NCI-H1436 (cell line): ENCODE measurements around the gene POLA1.
"Not testable (repeated sequence)": the region's sequence is repeated elsewhere in the genome, so short reads cannot be mapped to it uniquely, and the experiment has no call there.

Experiments used
- DNase-seq: peaks from one replicate; lab custom pipeline; 2025; lab: John Stamatoyannopoulos, UW

POLA1 gene, protein sequence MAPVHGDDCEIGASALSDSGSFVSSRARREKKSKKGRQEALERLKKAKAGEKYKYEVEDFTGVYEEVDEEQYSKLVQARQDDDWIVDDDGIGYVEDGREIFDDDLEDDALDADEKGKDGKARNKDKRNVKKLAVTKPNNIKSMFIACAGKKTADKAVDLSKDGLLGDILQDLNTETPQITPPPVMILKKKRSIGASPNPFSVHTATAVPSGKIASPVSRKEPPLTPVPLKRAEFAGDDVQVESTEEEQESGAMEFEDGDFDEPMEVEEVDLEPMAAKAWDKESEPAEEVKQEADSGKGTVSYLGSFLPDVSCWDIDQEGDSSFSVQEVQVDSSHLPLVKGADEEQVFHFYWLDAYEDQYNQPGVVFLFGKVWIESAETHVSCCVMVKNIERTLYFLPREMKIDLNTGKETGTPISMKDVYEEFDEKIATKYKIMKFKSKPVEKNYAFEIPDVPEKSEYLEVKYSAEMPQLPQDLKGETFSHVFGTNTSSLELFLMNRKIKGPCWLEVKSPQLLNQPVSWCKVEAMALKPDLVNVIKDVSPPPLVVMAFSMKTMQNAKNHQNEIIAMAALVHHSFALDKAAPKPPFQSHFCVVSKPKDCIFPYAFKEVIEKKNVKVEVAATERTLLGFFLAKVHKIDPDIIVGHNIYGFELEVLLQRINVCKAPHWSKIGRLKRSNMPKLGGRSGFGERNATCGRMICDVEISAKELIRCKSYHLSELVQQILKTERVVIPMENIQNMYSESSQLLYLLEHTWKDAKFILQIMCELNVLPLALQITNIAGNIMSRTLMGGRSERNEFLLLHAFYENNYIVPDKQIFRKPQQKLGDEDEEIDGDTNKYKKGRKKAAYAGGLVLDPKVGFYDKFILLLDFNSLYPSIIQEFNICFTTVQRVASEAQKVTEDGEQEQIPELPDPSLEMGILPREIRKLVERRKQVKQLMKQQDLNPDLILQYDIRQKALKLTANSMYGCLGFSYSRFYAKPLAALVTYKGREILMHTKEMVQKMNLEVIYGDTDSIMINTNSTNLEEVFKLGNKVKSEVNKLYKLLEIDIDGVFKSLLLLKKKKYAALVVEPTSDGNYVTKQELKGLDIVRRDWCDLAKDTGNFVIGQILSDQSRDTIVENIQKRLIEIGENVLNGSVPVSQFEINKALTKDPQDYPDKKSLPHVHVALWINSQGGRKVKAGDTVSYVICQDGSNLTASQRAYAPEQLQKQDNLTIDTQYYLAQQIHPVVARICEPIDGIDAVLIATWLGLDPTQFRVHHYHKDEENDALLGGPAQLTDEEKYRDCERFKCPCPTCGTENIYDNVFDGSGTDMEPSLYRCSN (N-terminal part only)

DNA sequence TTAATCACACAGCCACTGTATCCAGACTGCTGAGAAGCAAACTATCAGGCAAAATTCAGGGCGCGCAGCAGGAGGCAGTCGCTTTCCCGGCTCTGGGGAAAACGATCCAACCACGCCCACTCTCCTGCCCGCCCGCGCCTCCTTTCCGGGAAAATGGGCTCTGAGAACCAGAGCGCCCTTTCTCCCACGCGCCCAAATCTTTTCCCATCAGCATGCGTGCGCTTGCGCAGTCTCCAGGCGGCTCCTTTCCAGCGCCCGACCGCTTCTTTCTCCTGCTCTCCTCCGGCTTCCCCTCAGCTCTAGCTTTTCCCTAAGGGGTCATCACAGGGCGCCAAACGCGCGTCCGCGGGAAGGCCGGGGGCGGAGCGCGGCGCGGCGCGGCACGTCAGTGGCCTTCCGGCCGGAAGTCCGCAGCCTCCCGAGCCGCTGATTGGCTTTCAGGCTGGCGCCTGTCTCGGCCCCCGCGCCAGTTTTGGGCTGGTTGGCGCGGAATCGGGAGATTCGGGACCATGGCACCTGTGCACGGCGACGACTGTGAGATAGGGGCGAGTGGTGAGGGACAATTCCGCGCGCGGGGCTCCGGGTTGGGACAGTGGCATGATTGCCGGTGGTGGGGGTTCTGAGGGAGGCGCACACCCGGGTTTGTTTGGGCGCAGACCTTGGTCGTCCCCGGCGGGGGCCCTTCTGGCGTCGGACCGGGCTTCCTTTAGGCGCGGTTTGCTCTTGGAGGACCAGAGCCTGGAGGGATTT is at the start of gene POLA1:
Gene POLA1 (plus strand): TSS at position 466 of the 750 bp plus-strand sequence. CDS start 44 bp downstream, at position 510.
- DNase-seq, result peak; percentile 90

DNA sequence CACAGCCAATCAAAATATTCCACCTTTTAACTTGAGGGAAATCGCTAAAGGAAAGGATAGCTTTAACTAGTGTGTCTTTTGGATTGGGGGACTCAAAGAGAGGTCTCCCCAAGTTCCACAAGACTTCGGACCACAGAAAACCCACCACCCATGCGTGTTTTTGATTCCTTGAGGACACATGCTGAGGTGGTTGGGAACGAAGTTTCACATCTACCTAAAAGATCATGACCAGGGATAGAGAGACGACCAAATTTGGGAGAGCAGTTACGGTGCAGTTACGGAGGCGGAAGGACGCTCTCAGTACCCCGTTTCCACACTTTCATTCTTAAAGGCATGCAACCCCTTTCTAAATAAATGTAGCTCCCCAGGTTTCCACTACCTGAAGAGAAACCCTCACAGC is 47.7 kb upstream of the POLA1 start:
- no peak for DNase-seq

DNA sequence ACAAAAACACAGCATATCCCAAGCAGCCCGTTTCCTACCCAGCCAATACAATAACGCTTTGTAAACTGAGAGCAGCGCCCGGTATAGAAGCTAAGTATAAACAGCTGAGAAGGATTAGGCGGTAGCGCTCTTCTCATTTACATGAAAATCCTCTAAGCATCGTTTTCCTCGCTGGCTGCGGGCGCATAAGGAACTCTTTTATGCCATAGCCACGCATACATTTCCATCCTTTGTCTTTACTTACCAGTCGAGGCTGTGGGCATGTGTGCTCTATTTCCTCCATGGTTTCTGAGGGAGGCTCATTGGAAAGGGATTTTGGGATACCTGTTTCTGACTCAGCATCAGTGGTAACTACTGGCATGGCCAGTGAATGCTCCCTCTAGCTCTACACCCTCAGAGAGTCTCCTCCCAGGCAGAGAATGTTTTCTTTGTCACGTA is 47.0 kb upstream of the POLA1 start:
- no peak for DNase-seq

DNA sequence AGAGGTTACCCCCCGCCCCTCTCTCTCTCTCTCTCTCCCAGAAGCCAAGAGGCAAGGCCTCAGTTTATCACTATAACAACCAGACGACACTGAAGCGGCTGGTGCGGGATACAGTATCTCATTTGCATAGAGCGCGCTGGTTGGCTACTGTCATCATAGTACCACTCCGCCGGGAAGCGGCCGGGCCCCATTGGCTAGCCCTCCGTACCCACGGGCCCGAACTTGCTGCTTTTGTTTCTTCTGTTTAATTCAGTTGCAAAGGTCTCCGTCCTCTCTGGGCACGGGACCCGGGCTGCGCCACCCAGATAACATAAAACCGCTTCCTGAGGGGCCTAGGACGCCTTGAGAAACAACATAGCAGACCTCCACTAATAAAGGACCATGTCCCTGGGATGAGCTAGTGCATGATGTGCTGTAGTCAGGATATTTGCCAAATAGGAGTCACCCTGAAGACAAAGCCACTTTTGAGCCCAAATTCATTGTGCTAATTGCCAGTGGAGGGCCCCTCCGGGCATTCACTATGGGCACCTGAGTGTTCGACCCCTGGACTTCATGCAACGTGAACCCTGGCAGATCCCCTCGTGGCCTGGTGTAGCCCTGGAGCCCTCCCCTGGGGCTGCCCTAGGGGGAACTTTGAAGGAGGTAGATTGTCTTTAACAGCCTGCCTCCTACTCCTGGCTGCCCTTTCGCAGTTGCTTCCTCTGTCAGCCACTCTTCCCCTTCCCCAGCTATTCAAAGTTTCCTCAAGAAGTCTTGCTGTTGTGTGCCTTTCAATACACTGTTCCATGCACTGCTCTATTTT is 46.3 kb upstream of the POLA1 start, which contains the start of gene PCYT1B:
Gene PCYT1B (minus strand): TSS at position 91 of the 802 bp plus-strand sequence. CDS start 242 bp downstream, outside the sequence.
- DNase-seq, result peak; percentile 79

DNA sequence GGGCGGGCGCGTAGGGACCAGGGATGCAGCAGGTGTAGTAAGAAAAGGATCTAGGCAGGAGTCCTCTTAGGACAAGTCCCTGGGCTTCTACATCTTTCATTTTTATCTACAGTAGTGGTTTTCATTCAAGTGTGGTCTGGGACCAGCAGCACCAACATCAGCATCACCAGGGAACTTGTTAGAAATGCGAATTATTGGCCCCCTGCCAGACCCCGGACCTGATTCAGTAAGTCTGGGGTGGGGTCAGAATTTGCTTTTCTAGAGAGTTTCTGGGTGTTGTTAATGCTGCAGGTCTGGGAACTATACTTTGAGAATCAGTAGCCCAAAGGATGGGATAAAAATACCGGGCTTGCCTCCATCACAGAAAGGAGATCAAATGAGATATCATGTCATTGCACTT is 45.2 kb upstream of the POLA1 start:
- no peak for DNase-seq

DNA sequence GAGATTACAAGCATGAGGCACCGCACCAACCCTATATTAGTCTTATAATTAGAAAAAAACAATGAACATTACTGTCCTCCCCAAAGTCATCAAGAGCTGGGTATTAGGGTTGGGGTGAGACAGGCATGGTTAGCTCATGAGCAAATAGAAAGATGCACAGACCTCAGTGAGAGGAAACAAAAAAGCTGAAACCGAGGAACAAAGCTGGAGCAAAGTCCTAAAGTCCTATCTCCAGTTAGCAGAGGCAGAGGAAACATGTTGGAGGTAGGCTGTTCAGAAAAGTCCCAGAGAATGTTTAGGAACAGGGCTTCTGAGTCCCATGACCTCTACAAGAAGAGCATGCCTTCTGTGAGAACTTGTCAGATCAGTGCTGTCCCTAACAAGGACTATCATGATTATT is 41.9 kb upstream of the POLA1 start:
- no peak for DNase-seq

DNA sequence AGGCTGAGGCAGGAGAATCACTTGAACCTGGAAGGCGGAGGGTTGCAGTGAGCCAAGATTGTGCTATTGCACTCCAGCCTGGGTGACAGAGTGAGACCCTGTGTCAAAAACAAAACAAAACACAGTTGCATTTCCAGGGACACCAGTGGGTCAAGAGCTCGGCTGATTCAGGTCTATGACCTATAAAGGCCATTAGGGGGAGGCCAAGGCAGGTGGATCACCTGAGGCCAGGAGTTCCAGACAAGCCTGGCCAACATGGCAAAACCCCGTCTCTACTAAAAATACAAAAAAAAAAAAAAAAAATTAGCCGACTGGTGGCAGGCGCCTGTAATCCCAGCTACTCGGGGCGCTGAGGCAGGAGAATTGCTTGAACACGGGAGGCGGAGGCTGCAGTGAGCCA is 38.0 kb upstream of the POLA1 start:
- not testable (repeated sequence) for DNase-seq

DNA sequence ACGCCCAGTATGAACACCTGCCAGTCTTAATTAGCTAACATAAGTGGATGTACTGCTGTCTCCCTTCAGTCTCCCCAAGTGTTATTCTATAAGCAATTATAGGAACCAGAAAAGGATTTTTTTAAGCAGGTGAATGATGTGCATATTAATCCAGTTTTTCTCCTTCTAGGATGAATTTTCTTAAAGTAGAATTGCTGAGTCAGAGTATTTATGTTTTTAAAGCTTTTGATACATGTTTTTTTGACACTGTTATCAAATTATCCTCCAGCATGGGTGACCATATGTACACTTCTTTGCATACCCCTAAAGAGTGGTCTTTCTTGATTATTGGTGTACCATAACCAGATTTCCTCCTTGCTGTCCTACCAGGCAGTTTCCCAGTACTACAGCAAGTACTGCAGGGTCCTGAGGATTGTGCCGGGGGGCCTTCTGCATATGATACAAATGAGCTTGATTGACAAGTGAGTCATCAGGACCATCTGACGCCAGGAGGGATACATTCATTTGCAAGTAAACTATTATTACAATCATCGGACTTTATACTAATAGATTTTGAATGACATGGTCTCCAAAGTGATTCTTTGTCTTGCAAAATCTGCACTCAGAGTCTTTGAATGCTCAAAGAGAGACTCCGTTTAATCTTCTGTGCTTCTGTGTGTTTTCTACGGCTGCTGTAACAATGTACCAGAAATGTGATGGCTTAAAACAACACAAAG is 35.9 kb upstream of the POLA1 start:
- peak; percentile 23 for DNase-seq

DNA sequence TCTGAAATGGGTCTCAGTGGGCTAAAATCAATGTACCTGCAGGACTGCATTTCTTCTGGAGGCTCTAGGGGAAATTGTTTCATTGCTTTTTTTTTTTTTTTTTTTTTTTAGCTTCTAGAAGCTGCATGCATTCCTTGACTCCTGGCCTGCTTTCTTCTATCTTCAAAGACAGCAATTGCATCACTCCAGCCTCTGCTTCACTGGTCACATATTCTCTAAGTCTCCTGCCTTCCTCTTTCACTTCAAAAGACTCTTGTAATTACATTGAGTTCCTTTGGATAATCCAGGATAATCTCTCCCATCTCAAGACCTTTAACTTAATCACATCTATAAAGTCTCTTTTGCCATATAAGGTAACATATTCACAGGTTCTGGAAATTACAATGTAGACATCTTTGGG is 35.3 kb upstream of the POLA1 start:
- DNase-seq, result no peak

DNA sequence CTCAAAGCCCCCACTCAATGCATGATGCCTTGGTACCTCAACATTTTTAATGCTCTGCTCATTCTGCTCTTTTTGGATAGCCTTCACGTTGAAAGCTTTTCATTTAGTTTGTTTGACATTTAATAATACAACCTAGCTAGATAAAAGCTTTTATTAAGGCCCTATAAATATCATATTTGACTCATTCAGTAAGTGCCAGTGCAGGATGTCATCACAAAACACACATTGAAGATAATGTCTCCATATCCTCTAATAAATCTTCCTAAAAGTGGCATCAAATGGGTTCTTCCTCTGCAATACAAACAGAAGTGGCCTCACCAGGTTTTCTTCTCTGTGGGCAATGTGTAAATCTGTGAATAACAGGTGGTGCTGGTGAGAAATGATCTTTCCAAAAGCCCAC is 34.6 kb upstream of the POLA1 start:
- DNase-seq, result no peak

DNA sequence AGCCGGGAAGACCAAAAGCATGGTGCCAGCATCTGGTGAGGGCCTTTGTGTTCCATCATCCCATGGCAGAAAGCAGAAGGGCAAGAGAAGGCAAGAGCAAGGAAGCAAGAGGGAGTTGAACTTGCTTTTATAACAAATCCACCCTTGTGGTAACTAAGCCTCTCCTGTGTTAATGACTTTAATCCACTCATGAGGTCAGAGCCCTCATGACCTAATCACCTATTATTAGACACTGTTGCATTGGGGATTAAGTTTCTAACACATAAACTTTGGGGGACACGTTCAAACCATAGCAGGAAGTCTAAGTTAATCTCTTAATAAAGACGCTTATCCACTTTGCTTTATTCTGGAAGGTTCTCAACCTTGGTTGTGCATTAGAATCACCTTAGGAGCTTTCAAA is 34.1 kb upstream of the POLA1 start:
- no peak for DNase-seq

DNA sequence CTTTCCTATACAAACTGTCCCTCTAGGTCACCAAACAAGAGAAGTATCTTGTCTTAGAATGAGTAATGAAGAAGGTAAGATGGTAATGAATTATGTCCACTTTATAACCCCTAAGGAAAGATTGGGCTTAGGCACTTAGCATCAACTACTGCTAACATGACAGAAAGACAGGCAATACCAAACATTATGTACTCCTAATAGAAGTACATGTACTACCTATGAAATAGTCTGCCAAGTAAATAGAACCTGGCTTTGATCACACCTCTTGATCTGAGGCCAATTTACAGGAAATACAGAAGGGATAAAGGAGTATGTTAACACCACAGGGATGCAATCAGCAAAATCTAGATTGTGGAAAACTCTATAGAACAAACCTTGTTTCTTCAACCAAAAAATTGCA is 32.4 kb upstream of the POLA1 start:
- no peak for DNase-seq

DNA sequence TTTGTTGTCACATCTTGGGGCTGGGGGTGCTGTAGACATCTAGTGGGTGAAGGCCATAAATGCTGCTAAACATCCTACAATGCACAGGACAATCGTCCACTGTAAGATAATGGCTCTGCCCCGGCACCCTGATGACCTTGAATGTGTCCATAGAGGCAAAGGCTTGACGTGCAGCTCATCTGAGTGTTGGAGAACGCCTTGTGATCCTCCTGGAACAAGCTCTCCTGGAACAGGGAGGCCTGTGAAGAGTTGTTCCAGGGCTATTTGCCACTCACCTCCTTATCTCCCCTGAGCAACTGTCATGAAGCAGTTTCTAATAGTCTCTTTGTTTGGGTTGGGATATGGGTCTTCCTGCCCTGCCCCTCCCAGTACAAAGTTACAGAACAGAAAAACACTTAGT is 31.4 kb upstream of the POLA1 start:
- no peak for DNase-seq

DNA sequence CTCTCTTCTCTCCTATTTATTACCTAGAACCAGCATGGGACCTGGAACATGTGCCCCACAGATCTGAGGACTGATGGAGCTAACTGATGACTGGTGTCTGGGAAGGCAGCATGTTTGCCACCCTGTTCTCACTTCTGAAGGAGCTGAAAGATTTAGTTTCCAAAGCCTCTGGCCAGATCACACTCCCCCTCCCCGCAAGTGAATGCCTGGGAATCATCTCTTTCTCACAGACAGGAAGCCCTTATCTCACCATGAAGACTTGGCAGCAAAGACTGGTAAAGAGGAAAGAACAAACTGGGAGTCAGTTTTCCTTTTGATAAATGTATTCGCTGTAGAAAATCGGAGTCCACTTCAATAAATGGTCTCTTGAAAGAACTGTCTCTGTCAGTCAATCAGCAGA is 25.6 kb upstream of the POLA1 start:
- no peak for DNase-seq

DNA sequence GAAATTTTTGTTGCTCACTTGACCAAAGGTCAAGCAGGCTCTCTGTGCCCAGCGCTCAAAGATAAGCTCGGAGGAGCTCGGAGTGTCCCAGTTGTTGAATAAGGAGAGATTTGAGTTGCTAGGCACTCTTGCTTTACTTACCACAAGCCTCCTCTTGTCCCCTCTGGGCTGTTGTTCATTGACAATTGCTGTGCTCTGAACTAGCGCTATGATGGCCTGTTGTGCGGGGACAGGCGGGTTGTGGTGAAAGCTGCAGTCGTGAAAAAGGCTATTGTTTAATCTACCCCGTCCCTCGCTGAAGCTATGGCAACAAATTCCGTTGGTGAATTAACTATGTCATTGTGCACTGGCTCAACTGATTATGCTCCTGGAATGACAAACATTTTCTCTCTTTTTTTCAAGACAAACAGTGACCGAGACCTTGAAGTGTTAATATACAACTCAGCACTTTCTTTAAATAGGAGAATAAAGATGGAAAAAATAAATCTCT is 21.0 kb upstream of the POLA1 start:
- DNase-seq, result no peak

DNA sequence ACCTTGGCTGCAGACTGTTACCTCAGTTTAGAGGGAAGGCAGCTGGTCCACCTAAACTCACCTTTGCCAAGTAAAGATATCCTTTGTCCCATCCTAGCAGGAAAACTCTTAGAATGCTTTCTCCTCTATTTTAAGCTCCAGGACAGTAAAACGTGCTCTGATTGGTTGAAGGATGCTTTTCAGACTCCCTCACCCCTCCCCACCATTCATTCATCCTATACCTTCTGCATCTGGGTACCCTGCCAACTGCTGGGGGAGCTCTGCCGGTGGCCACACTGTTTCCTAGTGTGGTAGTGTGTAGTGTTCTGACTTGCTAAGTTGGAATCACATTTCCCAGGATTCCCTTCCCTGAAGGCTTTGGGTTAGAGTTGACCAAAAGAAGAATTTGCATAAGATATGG is 20.3 kb upstream of the POLA1 start:
- DNase-seq, result no peak

DNA sequence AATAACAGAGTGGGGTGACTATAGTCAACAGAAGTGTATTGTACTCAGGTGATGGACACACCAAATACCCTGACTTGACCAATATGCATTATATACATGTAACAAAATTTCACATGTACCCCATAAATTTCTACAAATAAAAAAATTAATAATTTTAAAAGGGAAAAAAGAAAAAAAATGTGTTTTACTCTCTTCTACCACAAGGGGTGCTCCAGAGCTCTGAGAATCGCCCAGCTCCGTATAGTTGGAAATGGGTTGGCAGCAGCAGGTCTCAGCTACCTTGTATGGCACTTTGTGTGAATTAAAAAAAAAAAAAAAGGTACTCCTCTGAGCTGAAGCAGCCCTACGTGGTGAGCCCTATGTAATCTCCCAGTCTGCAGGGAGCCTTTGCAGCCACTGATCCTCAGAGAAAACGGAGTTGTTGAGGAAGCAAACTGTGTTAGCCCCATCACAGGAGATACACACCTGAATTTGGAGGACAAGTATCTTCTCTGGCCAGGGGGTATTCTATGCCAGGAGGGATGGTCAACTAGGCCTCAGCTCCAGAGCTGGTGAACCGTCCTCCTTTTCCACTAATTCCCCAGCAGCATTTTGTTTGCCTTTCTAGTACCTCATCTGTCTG is 17.2 kb upstream of the POLA1 start:
- DNase-seq, result peak; percentile 3

DNA sequence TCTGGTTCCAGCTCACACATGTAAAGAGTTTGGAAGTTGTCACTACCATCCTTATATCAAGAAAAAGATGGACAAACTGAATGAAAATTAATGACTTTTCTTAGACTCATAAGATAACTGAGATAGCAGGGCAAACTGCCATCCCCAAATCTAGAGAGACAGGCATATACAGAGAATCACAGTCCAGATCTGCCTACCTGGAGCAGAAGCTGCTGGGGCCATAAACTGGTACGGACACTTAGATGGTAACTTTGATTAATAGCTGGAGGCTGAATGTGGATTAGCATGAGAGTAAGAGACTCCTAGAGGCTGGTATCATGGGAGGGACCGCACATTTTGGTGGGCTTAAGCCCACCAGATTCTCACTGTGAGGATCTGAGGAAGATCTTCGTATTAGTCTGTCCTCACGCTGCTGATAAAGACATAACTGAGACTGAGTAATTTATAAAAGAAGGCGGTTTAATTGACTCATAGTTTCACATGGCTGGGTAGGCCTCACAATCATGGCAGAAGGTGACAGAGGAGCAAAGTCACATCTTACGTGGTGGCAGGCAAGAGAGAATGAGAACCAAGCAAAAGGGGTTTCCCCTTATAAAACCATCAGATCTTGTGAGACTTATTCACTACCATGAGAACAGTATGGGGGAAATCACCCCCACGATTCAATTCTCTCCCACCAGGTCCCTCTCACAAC is 10.8 kb upstream of the POLA1 start:
- no peak for DNase-seq

DNA sequence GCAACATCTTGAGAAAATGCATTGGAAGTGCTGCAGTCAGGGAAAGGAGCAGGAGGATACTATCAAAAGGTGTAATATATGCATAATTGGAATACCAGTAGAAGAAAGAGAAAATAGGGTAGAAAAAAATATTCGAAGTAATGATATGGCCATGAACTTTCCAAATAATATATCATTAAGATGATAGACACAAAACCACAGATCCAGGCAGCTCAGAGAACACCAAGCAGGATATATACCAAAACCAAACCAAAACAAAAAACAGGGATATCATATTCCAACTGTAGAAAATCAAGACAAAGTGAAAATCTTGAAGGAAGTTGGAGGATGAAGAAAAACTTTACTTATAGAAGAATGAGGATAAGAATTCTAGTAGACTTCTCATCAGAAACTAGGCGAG is 9.7 kb upstream of the POLA1 start:
- no peak for DNase-seq
